Measurements from ENCODE around the gene PHYHIPL.

DNA sequence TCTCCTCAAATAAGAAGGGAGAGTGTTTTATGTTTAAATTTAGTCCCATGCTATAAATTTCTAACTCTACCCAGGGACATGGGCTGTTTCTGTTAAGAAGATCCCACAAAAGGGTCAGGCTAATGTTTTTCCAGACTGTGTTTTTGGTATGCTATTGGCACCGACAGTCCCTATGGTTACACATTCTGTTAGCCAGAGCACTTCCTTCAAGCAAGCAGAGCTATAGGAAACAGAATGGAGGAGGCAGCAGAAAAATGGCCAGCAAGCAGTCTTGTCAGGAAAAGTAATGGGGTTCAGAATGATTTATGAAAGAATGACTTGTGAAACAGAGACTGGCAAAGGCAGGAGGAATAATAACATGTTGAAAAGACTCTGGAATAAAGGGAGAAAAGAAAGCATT, 44.8 kb upstream of the PHYHIPL start:
- TF ChIP-seq GATA3 (IDR thresholded peaks at IDR 0.05; ENCODE audit: low read depth, low read length): no peak
- TF ChIP-seq GATA2 (IDR thresholded peaks at IDR 0.05; ENCODE audit: low read depth, low read length): no peak
